Smooth muscle cell (in vitro differentiated cells): ENCODE measurements around the gene CREB5. TPM values are rescaled to one million over a fixed set of nuclear protein-coding genes. Genes with fewer than 3 reads are reported as not detected.

Source experiments
- DNase-seq: peaks from one replicate; lab custom pipeline; 2025; ENCODE audit not compliant: unreplicated experiment; lab: John Stamatoyannopoulos, UW
- H2AFZ ChIP-seq: fragments of 200-600 bp; sonication (generic); 2 replicates; pipeline ENCODE4 v1.6.0; 2016; ENCODE audit warnings: antibody characterized with exemption, low read depth, mild to moderate bottlenecking
- H3F3A ChIP-seq: fragments of 200-600 bp; sonication (generic); 2 replicates; pipeline ENCODE4 v1.6.0; 2017; ENCODE audit warnings: antibody characterized with exemption, low read depth
- H3K27ac ChIP-seq: fragments of 200-600 bp; sonication (generic); 2 replicates; pipeline ENCODE4 v1.5.1; 2016; ENCODE audit warnings: low read depth, mild to moderate bottlenecking
- H3K27me3 ChIP-seq: fragments of 200-600 bp; sonication (generic); 2 replicates; pipeline ENCODE4 v1.6.1; 2016; ENCODE audit warnings: low read depth, mild to moderate bottlenecking
- H3K36me3 ChIP-seq: fragments of 200-600 bp; sonication (generic); 2 replicates; pipeline ENCODE4 v1.5.1; 2016; ENCODE audit warnings: low read depth
- H3K4me1 ChIP-seq: fragments of 200-600 bp; sonication (generic); 2 replicates; pipeline ENCODE4 v1.5.1; 2016; ENCODE audit warnings: low read depth
- H3K4me2 ChIP-seq: fragments of 200-600 bp; sonication (generic); 2 replicates; pipeline ENCODE4 v1.6.0; 2016; ENCODE audit warnings: mild to moderate bottlenecking
- H3K4me3 ChIP-seq: fragments of 200-600 bp; sonication (generic); 2 replicates; pipeline ENCODE4 v1.5.1; 2016; ENCODE audit warnings: mild to moderate bottlenecking
- H3K79me2 ChIP-seq: fragments of 200-600 bp; sonication (generic); 2 replicates; pipeline ENCODE4 v1.6.0; 2016; ENCODE audit warnings: low read depth, mild to moderate bottlenecking
- H3K9ac ChIP-seq: fragments of 200-600 bp; sonication (generic); 2 replicates; pipeline ENCODE4 v1.6.0; 2016; ENCODE audit warnings: low read depth
- H3K9me3 ChIP-seq: fragments of 200-600 bp; sonication (generic); replicated peaks from 2 replicates; pipeline ENCODE4 v1.5.1; 2016; ENCODE audit warnings: low read depth
- H4K20me1 ChIP-seq: fragments of 200-600 bp; sonication (generic); 2 replicates; pipeline ENCODE4 v1.6.0; 2016; ENCODE audit warnings: low read depth
- CTCF ChIP-seq: fragments of 200-600 bp; sonication (generic); IDR thresholded peaks from 2 replicates; pipeline ENCODE4 v1.5.1; 2017; ENCODE audit warnings: borderline replicate concordance, mild to moderate bottlenecking, antibody characterized with exemption; ENCODE audit not compliant: insufficient read depth, poor library complexity, severe bottlenecking
- WGBS: methylation state at CpG from one replicate; pipeline ENCODE4 v1.1.7; 2016; ENCODE audit warnings: low lambda C conversion rate; 5-methylcytosine and 5-hydroxymethylcytosine counted together
- polyA plus RNA-seq: library from polyadenylated mRNA; unstranded; fragments of >200 nt; fragmentation: Nextera tagmentation; extraction: Ambion mirVana; gene quantifications from 2 replicates; pipeline ENCODE4 v1.2.1, GENCODE V29; 2016
- total RNA-seq: library from RNA; depleted of rRNA; stranded (reverse); fragments of >200 nt; gene quantifications from 2 replicates; pipeline ENCODE4 v1.2.3, GENCODE V29; 2014

The CREB5 gene
- total and polyA plus RNA-seq, 2 experiments from 2014 or later = 6.2 to 18.2 TPM

- Histone ChIP-seq H3K36me3 (no peaks in the 10 kb centered on the region), H3K4me2 (no peak overlapping the region), H3K27me3 (no peaks in the 10 kb centered on the region), H3K27ac (no peak overlapping the region), H3K9ac (no peak overlapping the region), H3K4me1 (peaks cover 32% of the 10 kb centered on the region), H2AFZ (no peak overlapping the region), H3K79me2 (no peaks in the 10 kb centered on the region), H4K20me1 (no peaks in the 10 kb centered on the region), H3K4me3 (no peak overlapping the region), H3K9me3 (no peaks in the 10 kb centered on the region), H3F3A (no peaks in the 10 kb centered on the region)
- WGBS = 78% methylated on average over 1 of the region's 1 CpG
- no peak for TF ChIP-seq CTCF
- no peak for DNase-seq
Measured at GRCh38 chr7:28478656-28479055, 66.3 kb downstream of the CREB5 start.

DNA sequence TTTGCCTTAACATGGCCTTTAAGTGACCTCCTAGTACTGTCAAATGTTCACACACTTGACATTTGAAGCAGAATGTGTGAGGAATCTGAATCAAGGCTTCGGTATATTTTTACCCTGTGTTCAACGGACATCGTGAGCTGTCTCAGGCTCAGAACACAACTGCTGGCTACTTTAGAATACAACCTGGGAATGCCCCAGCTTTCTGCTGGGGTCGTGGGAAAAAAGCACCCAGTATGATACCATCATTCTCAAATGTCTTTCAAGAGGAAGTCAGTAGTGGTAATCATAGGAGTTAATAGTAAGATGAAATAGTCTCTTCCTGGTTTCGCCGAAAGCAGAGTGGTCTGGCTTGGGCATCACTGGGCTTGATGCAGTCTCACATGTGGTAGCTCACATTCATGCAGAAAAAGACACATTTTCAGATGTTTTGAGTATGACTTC lies 67.2 kb downstream of the CREB5 start:
- H3K79me2 ChIP-seq = no peaks in the 10 kb centered on the region
- no peaks in the 10 kb centered on the region for H3K27me3 ChIP-seq
- no peaks in the 10 kb centered on the region for H3K9me3 ChIP-seq
- H3K4me1 ChIP-seq = peaks cover 32% of the 10 kb centered on the region
- H2AFZ ChIP-seq = no peak overlapping the region
- H3K27ac ChIP-seq = no peak overlapping the region
- no peak overlapping the region for H3K4me2 ChIP-seq
- WGBS = 93% methylated on average over 6 of the region's 6 CpGs
- no peaks in the 10 kb centered on the region for H3F3A ChIP-seq
- no peak overlapping the region for H3K4me3 ChIP-seq
- H3K9ac ChIP-seq = no peak overlapping the region
- H3K36me3 ChIP-seq = no peaks in the 10 kb centered on the region
- no peak for TF ChIP-seq CTCF
- no peak for DNase-seq
- no peaks in the 10 kb centered on the region for H4K20me1 ChIP-seq

DNA sequence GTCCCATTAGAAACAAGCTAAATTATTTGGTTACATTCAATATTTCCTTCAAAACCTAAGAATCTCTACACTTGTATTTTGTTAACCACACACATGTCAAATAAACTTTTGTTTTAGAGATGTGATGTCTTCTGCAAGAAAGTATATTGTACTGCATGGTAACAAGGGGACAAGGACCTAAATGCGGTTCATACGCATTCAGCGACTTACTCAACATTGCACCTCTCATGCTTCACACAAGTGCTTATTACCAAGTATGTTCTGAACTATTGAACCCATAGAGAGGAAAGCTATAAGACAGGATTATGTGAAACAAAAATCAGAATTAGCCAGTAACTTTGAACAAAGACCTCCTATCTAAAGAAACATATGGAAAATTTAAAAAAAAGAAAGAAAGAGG lies 68.3 kb downstream of the CREB5 start:
- Histone ChIP-seq H3K36me3 (no peaks in the 10 kb centered on the region), H2AFZ (no peak overlapping the region), H3K9ac (no peak overlapping the region), H3K4me1 (peaks cover 32% of the 10 kb centered on the region), H3K4me3 (no peak overlapping the region), H4K20me1 (no peaks in the 10 kb centered on the region), H3K79me2 (no peaks in the 10 kb centered on the region), H3F3A (no peaks in the 10 kb centered on the region), H3K9me3 (no peaks in the 10 kb centered on the region), H3K27ac (peak overlapping the region; percentile 2), H3K27me3 (no peaks in the 10 kb centered on the region), H3K4me2 (peak overlapping the region; percentile 20)
- WGBS = 92% methylated on average over 3 of the region's 3 CpGs
- TF ChIP-seq CTCF = no peak
- DNase-seq = no peak
